ENCODE measurements around the gene UBE2V1.

Gene UBE2V1

GRCh38 chr20:50041246-50041873 lies 71.6 kb downstream of the UBE2V1 start:
- no peak for DNase-seq

GRCh38 chr20:50040432-50041245 lies 72.3 kb downstream of the UBE2V1 start:
- DNase-seq, result no peak

GRCh38 chr20:50039706-50040431 lies 73.1 kb downstream of the UBE2V1 start:
- no peak for DNase-seq

GRCh38 chr20:50038574-50038991 lies 74.4 kb downstream of the UBE2V1 start:
- no peak for DNase-seq

GRCh38 chr20:50038169-50038568 lies 74.8 kb downstream of the UBE2V1 start:
- DNase-seq, result no peak

- no peak for DNase-seq
These were observed 75.4 kb downstream of the UBE2V1 start for GRCh38 chr20:50037575-50037974.

GRCh38 chr20:50037123-50037522 lies 75.8 kb downstream of the UBE2V1 start:
- DNase-seq, result no peak

GRCh38 chr20:50036703-50037102 lies 76.2 kb downstream of the UBE2V1 start:
- DNase-seq, result no peak

- no peak for DNase-seq
These were observed 78.3 kb downstream of the UBE2V1 start for GRCh38 chr20:50034567-50035180.

- no peak for DNase-seq
These were observed 79.8 kb downstream of the UBE2V1 start for GRCh38 chr20:50032955-50033666.
